GM10847 (cell line): ENCODE measurements around the gene PBRM1.

Source experiments
- POLR2A ChIP-seq: IDR thresholded peaks from 2 replicates; pipeline ENCODE4 v1.6.1; 2011; ENCODE audit not compliant: insufficient read length; ENCODE audit errors: extremely low read depth

The PBRM1 gene

DNA sequence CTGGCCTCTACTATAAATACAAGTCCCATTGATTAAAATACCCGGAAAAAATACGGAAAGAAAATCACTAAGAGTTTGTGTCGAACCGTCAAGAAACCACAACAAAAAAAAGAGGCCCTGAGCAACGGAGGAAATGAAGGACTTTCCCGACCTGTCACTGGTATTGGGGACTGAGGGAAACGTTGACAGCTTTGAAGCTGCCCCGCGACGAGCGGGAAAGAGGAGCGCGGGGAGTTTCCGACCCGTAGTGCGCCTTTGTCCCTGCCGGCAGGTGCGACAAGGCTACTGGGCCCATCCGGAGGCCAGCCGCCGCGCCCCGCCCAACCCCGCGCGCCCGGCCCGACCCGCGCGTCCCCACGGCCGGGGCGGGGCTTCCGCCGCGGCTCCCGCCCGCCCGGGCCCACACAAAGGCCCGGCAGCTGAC is 416 bp downstream of the PBRM1 start:
- TF ChIP-seq POLR2A: no peak

DNA sequence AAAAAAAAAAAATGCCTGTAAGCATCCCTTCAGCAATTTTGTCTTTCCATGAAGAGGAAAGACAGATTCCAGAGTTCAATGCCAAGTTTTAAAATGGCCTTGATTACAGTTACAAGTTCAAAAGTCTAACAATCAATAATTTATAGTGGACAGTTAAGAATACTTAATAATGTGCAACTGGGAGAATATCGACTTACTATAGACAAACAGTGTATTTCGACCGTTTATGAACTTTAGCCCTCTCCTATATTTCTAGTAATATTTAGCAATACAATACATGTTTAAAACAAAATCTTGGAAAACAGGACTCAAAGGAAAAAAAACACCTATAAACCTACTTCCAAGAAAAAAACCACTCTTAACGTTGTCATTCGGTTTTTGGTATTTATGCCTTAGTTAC is 1.5 kb downstream of the PBRM1 start:
- no peak for TF ChIP-seq POLR2A

DNA sequence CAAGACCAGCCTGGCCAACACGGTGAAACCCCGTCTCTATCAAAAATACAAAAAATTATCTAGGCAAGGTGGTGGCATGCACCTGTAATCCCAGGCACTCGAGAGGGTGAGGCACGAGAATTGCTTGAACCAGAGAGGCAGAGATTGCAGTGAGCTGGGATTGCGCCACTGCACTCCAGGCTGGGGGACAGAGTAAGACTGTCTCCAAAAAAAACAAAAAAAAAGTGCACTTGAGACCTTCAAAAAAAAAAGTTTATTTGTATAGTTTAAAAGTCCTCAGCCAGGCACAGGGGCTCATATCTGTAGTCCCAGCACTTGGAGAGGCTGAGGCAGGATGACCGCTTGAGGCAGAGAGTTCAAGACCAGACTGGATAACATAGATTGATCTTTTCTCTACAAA is 2.1 kb downstream of the PBRM1 start:
- TF ChIP-seq POLR2A: no peak

DNA sequence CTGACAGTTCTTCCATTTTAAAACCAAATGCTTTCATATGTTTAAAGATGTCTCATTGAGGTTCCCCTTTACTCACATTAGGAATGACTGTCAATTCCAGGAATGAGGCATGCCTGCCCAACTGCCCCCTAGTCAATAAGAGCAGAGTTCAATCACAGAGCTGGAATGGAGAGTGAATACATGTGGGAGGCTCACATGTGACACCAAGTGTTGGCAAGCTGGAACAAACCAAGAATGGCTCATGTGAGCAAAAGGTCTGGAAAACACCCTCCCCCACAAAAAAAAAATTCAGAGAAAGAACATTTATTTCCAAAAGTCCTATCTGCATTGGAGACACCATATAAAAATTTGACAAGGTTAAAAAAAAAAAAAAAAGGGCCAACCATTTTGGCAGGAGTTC is 3.7 kb downstream of the PBRM1 start:
- TF ChIP-seq POLR2A: no peak

DNA sequence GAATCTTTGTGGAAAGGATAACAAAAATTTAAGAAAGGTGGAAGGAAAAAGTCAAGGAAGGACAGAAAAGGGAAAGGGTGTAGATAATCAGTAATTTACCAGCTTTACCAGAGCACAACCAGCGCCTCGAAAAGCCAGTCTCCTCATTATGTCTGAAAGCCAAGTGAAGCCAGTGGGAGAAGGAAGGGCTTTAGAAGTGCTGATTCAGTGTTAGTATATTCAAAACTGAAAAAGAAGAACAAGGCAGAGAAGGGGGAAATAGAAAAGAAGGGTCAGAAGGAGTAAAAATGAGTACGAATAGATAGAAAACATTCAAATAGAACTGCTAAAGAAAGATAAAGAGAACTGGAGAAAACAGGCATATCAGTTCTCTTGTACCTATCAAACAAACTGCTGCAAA is 4.1 kb downstream of the PBRM1 start:
- TF ChIP-seq POLR2A: no peak

DNA sequence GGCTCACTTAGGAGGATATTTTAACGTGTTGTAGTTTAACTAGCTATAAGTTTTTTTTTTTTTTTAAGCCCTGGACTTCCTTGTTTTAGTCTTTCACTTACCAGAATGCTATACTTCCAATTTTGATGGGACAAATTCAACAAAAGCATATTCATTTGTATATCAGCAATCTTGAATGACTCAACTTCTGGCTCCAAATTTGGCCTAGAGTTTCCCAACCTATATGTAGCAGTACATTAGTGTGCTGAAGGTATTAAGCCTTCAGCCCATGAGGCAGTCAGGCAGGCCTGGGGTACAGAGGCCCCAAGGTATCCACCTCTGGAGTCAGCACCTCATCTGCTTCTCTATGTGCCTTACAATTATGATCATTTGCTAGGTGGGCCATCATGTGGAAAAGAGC is 5.9 kb downstream of the PBRM1 start:
- TF ChIP-seq POLR2A: no peak

DNA sequence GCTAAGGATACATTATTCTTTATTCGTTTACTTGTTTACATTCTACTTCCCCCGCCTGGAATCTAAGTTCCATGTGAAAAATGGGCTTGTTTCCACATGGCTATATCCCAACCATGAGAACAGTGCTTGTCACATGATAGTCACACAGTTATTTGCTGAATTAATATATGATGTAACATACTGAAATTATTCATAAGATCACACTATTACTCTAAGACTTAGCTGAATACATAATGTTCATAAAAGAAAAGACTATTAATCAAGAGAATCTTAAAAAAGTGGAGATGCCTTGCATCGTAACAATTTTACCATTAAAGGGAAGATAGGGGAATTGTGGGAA is 6.5 kb downstream of the PBRM1 start:
- no peak for TF ChIP-seq POLR2A

DNA sequence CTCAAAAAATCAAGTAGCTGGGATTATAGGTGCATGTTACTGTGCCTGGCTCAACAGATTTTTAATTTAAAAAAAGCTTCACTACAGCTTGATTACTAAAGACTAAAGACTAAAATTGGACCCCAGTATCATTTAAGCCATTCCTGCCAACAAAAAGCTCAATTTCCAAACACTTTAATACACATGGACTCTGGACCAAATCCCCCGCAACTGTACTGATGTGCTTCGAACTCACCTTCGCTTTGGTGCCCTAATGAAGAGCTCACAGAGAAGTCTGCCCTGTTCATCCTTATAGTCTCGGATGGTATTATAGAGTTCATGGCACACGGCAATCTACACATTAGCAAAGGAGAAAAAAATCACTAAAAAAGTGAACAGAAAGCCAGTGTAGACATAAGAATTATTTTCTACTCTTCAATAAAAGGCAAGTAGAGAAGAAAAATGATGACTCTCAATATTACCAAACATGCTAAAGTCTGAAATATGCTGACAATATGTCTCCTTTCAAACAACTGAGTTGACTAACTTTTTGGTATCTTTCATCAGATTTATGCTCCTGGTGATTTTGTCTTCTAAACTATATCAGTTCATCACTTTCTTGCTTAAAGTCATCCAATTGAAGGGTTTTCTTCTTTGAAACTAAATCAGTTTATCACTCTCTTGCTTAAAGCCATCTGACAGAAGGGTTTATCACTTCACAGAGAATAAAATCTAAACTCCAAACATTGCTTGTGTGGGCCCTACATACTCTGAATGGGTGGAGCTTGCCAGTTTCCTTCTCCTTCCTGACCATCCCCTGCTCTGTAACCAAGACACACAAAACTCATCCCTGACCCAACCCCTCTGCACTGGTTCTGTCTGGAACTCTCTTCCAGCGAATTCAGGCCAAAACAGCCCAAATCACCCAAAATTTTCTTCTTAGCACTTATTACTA is 7.2 kb downstream of the PBRM1 start:
- no peak for TF ChIP-seq POLR2A

DNA sequence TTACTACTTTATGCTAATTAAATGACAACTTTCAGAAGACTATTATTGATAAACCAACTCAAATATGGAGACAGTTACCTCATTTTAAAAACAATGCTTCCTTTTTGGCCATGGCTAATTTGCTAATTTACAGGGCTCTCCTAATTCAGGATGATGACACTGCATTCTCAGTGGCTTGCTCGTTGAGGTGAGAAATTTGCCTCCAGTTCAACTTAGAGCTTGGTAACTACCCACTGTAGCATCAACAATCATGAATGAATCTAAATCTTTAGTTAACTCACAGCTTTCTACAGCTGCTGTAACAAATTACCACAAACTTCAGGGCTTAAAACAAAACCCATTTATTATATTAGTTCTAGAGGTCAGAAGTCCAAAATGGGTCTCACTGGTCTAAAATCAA is 14.0 kb downstream of the PBRM1 start:
- no peak for TF ChIP-seq POLR2A

DNA sequence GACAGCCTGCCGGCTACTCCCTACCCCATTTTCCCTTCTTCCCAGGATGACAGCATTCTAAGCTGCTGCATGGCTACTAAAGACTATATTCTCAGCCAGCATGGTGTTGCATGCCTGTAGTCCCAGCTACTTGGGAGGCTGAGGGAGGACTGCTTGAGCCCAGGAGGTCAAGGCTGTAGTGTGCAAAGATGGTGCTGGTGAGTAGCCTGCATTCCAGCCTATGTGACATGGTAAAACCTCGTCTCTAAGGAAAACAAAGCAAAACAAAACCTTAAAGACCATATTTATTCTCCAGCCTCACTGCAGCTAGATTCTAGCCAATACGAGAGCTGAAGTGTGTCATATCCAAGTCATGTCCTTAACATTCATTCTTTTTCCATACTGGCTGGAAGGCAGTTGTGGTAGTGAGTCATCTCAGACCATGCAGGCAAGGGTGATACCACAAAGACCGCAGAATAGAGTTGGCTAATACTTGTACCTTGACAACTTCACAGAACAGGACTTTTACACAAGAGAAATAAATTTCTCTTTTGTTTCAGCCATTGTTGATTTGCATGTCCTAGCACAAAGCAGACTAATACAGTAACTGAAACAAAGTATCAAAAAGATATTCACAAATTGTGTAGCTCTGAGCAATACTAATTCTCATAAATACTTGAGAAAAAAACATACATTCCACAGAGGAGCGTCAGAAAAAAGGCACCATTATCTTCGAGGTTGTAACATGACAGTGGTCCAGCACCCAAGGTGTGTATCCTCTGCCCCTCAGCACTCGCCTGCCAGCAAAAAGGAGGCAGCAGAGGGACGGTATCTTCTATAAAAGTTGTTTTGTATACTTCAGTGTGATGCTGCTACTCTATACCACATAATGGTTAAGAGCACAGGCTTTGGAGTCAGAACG is 14.8 kb downstream of the PBRM1 start:
- TF ChIP-seq POLR2A: no peak

DNA sequence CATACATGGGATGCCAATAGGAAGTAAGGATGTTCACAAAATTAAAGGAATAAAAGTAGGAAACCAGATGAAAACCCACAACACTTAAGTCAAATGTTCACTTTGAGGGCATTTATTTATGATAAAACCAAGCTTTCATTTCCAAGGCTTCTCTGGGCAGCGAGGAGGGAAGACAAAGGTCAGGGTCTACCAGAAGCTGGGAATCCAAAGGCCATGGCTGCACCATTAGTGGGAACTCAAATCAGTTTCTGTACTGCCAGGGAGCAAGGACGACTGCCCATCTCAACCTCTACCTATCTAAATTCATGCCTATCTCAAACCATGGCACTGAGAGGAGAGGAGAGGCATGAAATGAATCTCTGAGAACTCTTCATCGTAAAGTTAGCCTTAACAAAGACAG is 22.6 kb downstream of the PBRM1 start:
- TF ChIP-seq POLR2A: no peak

DNA sequence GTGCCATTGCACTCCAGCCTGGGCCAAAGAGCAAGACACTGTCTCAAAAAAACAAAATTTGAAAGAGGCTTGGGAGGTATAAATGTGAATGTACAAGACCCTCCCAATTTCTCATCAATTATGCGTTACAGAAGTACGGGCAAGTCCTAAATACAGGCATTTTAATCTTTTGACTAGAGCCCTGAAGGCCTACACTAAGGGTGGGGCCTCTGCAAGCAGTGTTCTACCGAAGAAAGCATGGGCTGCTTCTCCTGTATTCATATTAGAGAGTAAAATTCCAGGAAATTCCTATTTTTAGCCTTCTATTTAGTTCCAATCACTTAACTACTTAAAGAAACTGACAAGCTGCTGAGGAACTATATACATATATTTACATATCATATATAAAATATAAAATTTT is 25.7 kb downstream of the PBRM1 start:
- no peak for TF ChIP-seq POLR2A

DNA sequence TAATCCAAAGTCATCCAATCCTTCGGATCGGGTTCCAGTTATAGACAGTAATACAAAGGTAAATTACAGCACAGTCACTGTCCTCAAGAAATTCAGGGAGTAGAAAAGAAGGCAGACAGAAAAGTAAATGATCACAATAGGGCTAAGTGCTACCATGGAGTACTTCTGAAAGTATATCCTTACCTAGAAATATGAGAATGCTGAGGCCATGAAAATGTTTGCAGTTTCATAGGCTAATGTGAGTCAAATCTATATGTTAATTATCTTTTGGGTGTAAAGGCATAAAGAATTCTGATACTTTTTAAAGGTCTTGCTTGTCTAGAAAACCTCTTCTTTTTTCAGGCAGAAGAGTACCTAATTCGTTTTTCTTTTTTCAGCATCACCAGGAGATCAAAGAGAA is 29.8 kb downstream of the PBRM1 start:
- TF ChIP-seq POLR2A: no peak

DNA sequence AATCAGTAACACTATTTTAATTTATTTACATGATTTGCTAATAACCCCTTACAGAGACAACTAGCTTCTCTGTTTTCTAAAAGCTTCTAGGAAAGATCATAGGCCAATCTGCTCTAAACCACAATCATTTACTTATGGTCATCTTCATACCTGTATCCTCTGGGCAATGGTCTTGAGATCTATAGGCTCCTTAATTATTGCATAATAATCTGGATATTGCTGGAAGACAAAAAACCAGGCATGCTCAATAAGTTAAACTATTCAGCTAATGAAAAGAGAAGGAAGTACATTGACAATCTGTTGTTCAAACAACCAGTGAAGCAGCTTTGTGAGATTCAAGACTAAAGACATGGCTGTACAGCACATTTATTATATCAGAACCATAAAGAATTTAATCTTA is 34.1 kb downstream of the PBRM1 start:
- TF ChIP-seq POLR2A: no peak

DNA sequence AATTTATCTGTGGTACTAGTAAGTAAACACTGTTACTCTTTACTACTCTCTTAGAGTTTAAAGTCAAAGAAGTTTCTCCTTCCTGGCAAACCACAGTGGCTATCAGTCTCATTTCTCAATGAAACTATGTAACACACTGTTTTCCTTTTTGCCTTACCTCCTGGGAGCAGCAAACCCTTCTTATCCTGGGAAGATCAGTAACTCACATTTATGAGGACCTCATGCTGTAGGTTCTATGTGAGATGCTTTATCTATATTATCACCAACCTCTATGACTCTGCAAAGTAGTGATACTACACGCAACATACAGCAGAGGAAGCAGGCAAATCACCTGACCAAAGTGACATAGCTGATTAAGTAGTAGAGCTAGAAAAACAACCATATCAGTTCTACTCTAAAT is 35.3 kb downstream of the PBRM1 start:
- no peak for TF ChIP-seq POLR2A
